Neural cell (in vitro differentiated cells): ENCODE data around the gene ANKAR. TPM values are rescaled to one million over a fixed set of nuclear protein-coding genes. Genes with fewer than 3 reads are reported as not detected.

Experiments used
- H2AFZ ChIP-seq: fragments of 200-600, 300-800 bp; sonication (generic), shearing (Covaris generic); 2 replicates; pipeline ENCODE4 v1.6.0; 2014; ENCODE audit warnings: low read depth, mild to moderate bottlenecking, antibody characterized with exemption, low read length, moderate library complexity
- H3F3A ChIP-seq: fragments of 200-600 bp; shearing (Covaris generic); 2 replicates; pipeline ENCODE4 v1.6.1; 2016; ENCODE audit warnings: mild to moderate bottlenecking, moderate library complexity, mixed read lengths, antibody characterized with exemption, low read length; ENCODE audit not compliant: insufficient read depth, poor library complexity, severe bottlenecking
- H3K27ac ChIP-seq: fragments of 200-600, 300-800 bp; sonication (generic), shearing (Covaris generic); 2 replicates; pipeline ENCODE4 v1.5.1; 2014; ENCODE audit warnings: mild to moderate bottlenecking, low read length, moderate library complexity
- H3K27me3 ChIP-seq: fragments of 300-800, 200-600 bp; sonication (generic), shearing (Covaris generic); 2 replicates; pipeline ENCODE4 v1.6.0; 2014; ENCODE audit warnings: mild to moderate bottlenecking, low read depth, low read length, moderate library complexity; ENCODE audit not compliant: insufficient read depth
- H3K36me3 ChIP-seq: fragments of 300-800, 200-600 bp; sonication (generic), shearing (Covaris generic); 2 replicates; pipeline ENCODE4 v1.5.1; 2014; ENCODE audit warnings: mild to moderate bottlenecking, antibody characterized with exemption, low read length, moderate library complexity; ENCODE audit not compliant: insufficient read depth
- H3K4me2 ChIP-seq: fragments of 300-800, 200-600 bp; sonication (generic), shearing (Covaris generic); 2 replicates; pipeline ENCODE4 v1.6.0; 2014; ENCODE audit warnings: mild to moderate bottlenecking, low read length
- H3K4me3 ChIP-seq: fragments of 300-800, 200-600 bp; sonication (generic), shearing (Covaris generic); 2 replicates; pipeline ENCODE4 v1.5.1; 2014; ENCODE audit warnings: mild to moderate bottlenecking, low read length, moderate library complexity
- H3K79me2 ChIP-seq: fragments of 200-600 bp; shearing (Covaris generic); replicated peaks from 2 replicates; pipeline ENCODE4 v1.6.0; 2014; ENCODE audit warnings: mild to moderate bottlenecking, low read length, moderate library complexity; ENCODE audit not compliant: insufficient read depth
- H3K9ac ChIP-seq: fragments of 300-800, 200-600 bp; sonication (generic), shearing (Covaris generic); 2 replicates; pipeline ENCODE4 v1.6.1; 2016; ENCODE audit warnings: mild to moderate bottlenecking, low read length, mixed read lengths
- H3K9me2 ChIP-seq: fragments of 200-600 bp; shearing (Covaris generic); 2 replicates; pipeline ENCODE4 v1.6.1; 2016; ENCODE audit warnings: mild to moderate bottlenecking, low read length, mixed read lengths; ENCODE audit not compliant: insufficient read depth
- H3K9me3 ChIP-seq: fragments of 200-600, 300-800 bp; sonication (generic), shearing (Covaris generic); 2 replicates; pipeline ENCODE4 v1.6.1; 2016; ENCODE audit warnings: mild to moderate bottlenecking, mixed run types, low read length, moderate library complexity, mixed read lengths
- H4K20me1 ChIP-seq: fragments of 200-600 bp; shearing (Covaris generic); 2 replicates; pipeline ENCODE4 v1.6.1; 2016; ENCODE audit warnings: mild to moderate bottlenecking, mixed run types; ENCODE audit not compliant: insufficient read depth
- CTCF ChIP-seq: fragments of 450-650 bp; IDR thresholded peaks from 2 replicates; pipeline ENCODE4 v1.5.1; 2014; ENCODE audit warnings: antibody characterized with exemption, mild to moderate bottlenecking, moderate library complexity; ENCODE audit not compliant: poor library complexity, severe bottlenecking
- EP300 ChIP-seq: fragments of 450-650 bp; conservative IDR thresholded peaks from 2 replicates; pipeline ENCODE4 v1.6.1; 2014; ENCODE audit warnings: antibody characterized with exemption, mild to moderate bottlenecking, moderate library complexity; ENCODE audit not compliant: poor library complexity, severe bottlenecking
- EZH2 ChIP-seq: fragments of 200-600, 300-800 bp; shearing (Covaris generic), sonication (generic); IDR thresholded peaks from 2 replicates; pipeline ENCODE4 v1.6.1; 2014; ENCODE audit warnings: antibody characterized with exemption, low read length, borderline replicate concordance, mild to moderate bottlenecking; ENCODE audit not compliant: insufficient read depth, poor library complexity, severe bottlenecking
- MXI1 ChIP-seq: fragments of 450-650 bp; conservative IDR thresholded peaks from 2 replicates; pipeline ENCODE4 v1.6.1; 2014; ENCODE audit warnings: antibody characterized with exemption, mild to moderate bottlenecking; ENCODE audit not compliant: poor library complexity, severe bottlenecking
- POLR2AphosphoS5 ChIP-seq: IDR thresholded peaks from 2 replicates; pipeline ENCODE4 v1.6.1; 2012
- RAD21 ChIP-seq: fragments of 450-650 bp; conservative IDR thresholded peaks from 2 replicates; pipeline ENCODE4 v1.6.1; 2014; ENCODE audit warnings: antibody characterized with exemption, mild to moderate bottlenecking, moderate library complexity
- REST ChIP-seq: IDR thresholded peaks from 2 replicates; pipeline ENCODE4 v1.6.1; 2012; ENCODE audit warnings: borderline replicate concordance
- SMC3 ChIP-seq: fragments of 450-650 bp; conservative IDR thresholded peaks from 2 replicates; pipeline ENCODE4 v1.6.1; 2014; ENCODE audit warnings: antibody characterized with exemption, mild to moderate bottlenecking, moderate library complexity; ENCODE audit not compliant: poor library complexity
- TAF1 ChIP-seq: IDR thresholded peaks from 2 replicates; pipeline ENCODE4 v1.6.1; 2012; ENCODE audit warnings: low read depth
- polyA plus RNA-seq: library from polyadenylated mRNA; depleted of rRNA; stranded (reverse); fragments of >200 nt; gene quantifications from 2 replicates; pipeline ENCODE4 v1.2.3, GENCODE V29; 2014

Gene ANKAR
- polyA plus RNA-seq, 1 donor from 2014 or later = 7.4 TPM

GRCh38 chr2:189679226-189679625, 4.8 kb downstream of the ANKAR start:
- H2AFZ ChIP-seq = no peak overlapping the region
- H3K36me3 ChIP-seq = no peaks in the 10 kb centered on the region
- H3K9me2 ChIP-seq = no peaks in the 10 kb centered on the region
- H3K4me3 ChIP-seq = no peak overlapping the region
- no peak overlapping the region for H3K27ac ChIP-seq
- H3K27me3 ChIP-seq = no peaks in the 10 kb centered on the region
- TF ChIP-seq REST = no peak
- no peak for TF ChIP-seq RAD21
- TF ChIP-seq SMC3 = no peak
- no peak for TF ChIP-seq MXI1
- TF ChIP-seq POLR2AphosphoS5 = no peak
- TF ChIP-seq EP300 = no peak
- no peak for TF ChIP-seq TAF1
- TF ChIP-seq EZH2 = no peak
- TF ChIP-seq CTCF = no peak
- no peak overlapping the region for H3K9ac ChIP-seq
- H3K4me2 ChIP-seq = no peak overlapping the region
- no peaks in the 10 kb centered on the region for H3F3A ChIP-seq
- H3K9me3 ChIP-seq = no peaks in the 10 kb centered on the region
- no peaks in the 10 kb centered on the region for H4K20me1 ChIP-seq
- H3K79me2 ChIP-seq = no peaks in the 10 kb centered on the region

GRCh38 chr2:189681203-189681602, 6.7 kb downstream of the ANKAR start:
- H3K4me3 ChIP-seq = no peak overlapping the region
- no peak overlapping the region for H2AFZ ChIP-seq
- H3K79me2 ChIP-seq = no peaks in the 10 kb centered on the region
- no peaks in the 10 kb centered on the region for H3K36me3 ChIP-seq
- H3K27me3 ChIP-seq = no peaks in the 10 kb centered on the region
- no peaks in the 10 kb centered on the region for H3K9me2 ChIP-seq
- H3F3A ChIP-seq = no peaks in the 10 kb centered on the region
- H3K9ac ChIP-seq = no peak overlapping the region
- TF ChIP-seq RAD21 = no peak
- TF ChIP-seq EP300 = no peak
- no peak for TF ChIP-seq SMC3
- no peak for TF ChIP-seq REST
- TF ChIP-seq POLR2AphosphoS5 = no peak
- TF ChIP-seq EZH2 = no peak
- TF ChIP-seq CTCF = no peak
- TF ChIP-seq TAF1 = no peak
- no peaks in the 10 kb centered on the region for H3K9me3 ChIP-seq
- H4K20me1 ChIP-seq = no peaks in the 10 kb centered on the region
- no peak overlapping the region for H3K4me2 ChIP-seq
- no peak overlapping the region for H3K27ac ChIP-seq
